Osteocyte (in vitro differentiated cells): ENCODE results near the gene DENND1A. TPM values are rescaled to one million over a fixed set of nuclear protein-coding genes. Genes with fewer than 3 reads are reported as not detected.

ENCODE experiments used
- DNase-seq: peaks from one replicate; pipeline ENCODE4 v3.0.0; 2021; ENCODE audit warnings: mixed read lengths; ENCODE audit not compliant: unreplicated experiment; ENCODE audit errors: extremely low spot score
- H3K27ac Mint-ChIP-seq: one replicate; pipeline ENCODE4 v1.8.0; 2021; ENCODE audit warnings: mild to moderate bottlenecking, mixed read lengths; ENCODE audit not compliant: unreplicated experiment
- H3K27me3 Mint-ChIP-seq: one replicate; pipeline ENCODE4 v1.8.0; 2021; ENCODE audit warnings: mixed read lengths; ENCODE audit not compliant: unreplicated experiment
- H3K36me3 Mint-ChIP-seq: one replicate; pipeline ENCODE4 v1.8.0; 2021; ENCODE audit warnings: mixed read lengths; ENCODE audit not compliant: unreplicated experiment
- H3K4me1 Mint-ChIP-seq: one replicate; pipeline ENCODE4 v1.8.0; 2021; ENCODE audit warnings: mixed read lengths; ENCODE audit not compliant: unreplicated experiment
- H3K4me3 Mint-ChIP-seq: one replicate; pipeline ENCODE4 v1.8.0; 2021; ENCODE audit warnings: mild to moderate bottlenecking, moderate library complexity, mixed read lengths; ENCODE audit not compliant: unreplicated experiment
- H3K9me3 Mint-ChIP-seq: one replicate; pipeline ENCODE4 v1.8.0; 2021; ENCODE audit warnings: mixed read lengths; ENCODE audit not compliant: unreplicated experiment
- total RNA-seq: library from RNA; stranded (reverse); gene quantifications from 2 replicates; pipeline ENCODE4 v1.2.1, GENCODE V29; 2021
- TF ChIP-seq, protein P1 (sequence below): fragments of 200-600 bp; sonication (generic); IDR thresholded peaks from 2 replicates; pipeline ENCODE4 v1.5.0; 2021; ENCODE audit warnings: antibody characterized with exemption, mild to moderate bottlenecking, moderate library complexity

DENND1A gene
- total RNA-seq, 1 donor from 2014 or later, result 19.8 TPM

DNA sequence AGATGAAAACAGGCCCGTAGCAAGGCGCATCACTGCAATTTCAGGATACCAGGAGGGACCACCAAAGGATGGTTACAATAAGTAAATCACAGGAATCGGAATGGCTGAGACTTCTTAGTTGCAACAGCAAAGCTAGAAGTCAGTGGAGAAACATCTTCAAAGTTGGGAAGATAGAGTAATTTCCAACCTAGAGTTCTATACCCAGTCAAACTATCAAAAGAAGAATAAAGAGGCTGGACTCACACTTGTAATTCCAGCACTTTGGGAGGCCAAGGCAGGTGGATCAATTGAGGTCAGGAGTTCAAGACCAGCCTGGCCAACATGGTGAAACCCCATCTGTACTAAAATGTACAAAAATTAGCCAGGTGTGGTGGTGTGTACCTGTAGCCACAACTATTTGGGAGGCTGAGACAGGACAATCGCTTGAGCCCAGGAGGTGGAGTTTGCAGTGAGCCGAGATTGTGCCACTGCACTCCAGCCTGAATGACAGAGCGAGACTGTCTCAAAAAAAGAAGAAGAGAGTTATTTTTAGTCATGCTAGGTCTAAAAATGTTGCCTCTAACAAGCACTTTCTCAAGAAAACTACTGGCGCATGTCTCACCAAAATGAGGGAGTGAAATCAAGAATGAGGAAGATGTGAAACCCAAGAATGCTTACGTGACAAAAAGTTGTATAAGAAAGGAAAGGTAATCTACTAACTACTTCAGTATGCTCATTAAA is 267.7 kb downstream of the DENND1A start:
- DNase-seq, result no peak
- H3K4me3 Mint-ChIP-seq, result no peak overlapping the region
- TF ChIP-seq, protein P1, sequence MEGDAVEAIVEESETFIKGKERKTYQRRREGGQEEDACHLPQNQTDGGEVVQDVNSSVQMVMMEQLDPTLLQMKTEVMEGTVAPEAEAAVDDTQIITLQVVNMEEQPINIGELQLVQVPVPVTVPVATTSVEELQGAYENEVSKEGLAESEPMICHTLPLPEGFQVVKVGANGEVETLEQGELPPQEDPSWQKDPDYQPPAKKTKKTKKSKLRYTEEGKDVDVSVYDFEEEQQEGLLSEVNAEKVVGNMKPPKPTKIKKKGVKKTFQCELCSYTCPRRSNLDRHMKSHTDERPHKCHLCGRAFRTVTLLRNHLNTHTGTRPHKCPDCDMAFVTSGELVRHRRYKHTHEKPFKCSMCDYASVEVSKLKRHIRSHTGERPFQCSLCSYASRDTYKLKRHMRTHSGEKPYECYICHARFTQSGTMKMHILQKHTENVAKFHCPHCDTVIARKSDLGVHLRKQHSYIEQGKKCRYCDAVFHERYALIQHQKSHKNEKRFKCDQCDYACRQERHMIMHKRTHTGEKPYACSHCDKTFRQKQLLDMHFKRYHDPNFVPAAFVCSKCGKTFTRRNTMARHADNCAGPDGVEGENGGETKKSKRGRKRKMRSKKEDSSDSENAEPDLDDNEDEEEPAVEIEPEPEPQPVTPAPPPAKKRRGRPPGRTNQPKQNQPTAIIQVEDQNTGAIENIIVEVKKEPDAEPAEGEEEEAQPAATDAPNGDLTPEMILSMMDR, result no peak
- H3K9me3 Mint-ChIP-seq, result peaks cover 24% of the 10 kb centered on the region
- H3K4me1 Mint-ChIP-seq, result no peaks in the 10 kb centered on the region
- no peaks in the 10 kb centered on the region for H3K27me3 Mint-ChIP-seq
- H3K27ac Mint-ChIP-seq, result no peak overlapping the region
- peaks cover 53% of the 10 kb centered on the region for H3K36me3 Mint-ChIP-seq

DNA sequence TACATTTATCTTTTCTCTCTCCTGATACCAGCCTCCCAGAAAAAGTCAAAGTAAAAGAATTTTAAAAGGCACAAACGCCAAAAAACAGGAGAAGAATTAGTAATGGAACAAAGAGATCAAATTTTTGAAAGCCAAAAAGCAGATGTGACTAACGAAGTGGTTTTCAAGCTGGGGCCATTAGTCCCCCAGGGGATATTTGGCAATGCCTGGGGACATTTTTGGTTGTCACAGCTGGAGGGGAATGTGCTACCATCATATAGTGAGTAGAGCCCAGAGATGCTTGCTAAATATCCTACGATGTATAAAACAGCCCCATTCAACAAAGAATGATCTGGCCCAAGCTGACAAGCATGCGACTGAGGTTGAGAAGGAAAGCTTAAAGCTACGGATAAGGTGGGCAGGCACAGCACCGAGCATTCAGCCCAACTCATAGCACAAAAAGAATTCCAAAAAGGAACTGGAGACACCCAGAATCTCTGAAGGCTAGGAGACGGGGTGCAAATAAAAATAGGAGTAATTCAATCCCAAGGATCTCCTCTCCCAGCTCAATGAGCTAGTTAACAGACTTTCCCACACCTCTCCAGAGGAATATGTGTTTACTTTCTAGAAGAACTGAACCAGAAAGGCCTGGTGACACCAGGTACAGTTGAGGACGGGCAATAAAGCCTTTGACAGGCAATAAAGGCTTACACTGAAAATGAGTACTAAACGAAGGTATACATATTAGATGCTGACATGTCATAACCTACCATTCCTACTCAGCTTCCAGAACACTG is 269.0 kb downstream of the DENND1A start:
- DNase-seq, result no peak
- peaks cover 47% of the 10 kb centered on the region for H3K36me3 Mint-ChIP-seq
- H3K27me3 Mint-ChIP-seq, result no peaks in the 10 kb centered on the region
- no peaks in the 10 kb centered on the region for H3K4me1 Mint-ChIP-seq
- TF ChIP-seq, protein P1, result no peak
- no peak overlapping the region for H3K27ac Mint-ChIP-seq
- H3K4me3 Mint-ChIP-seq, result no peak overlapping the region
- peaks cover 19% of the 10 kb centered on the region for H3K9me3 Mint-ChIP-seq

GRCh38 chr9:123659358-123659757 is 270.6 kb downstream of the DENND1A start:
- peaks cover 36% of the 10 kb centered on the region for H3K36me3 Mint-ChIP-seq
- DNase-seq, result no peak
- H3K27me3 Mint-ChIP-seq, result no peaks in the 10 kb centered on the region
- TF ChIP-seq, protein P1, result no peak
- no peaks in the 10 kb centered on the region for H3K4me1 Mint-ChIP-seq
- H3K27ac Mint-ChIP-seq, result no peak overlapping the region
- no peak overlapping the region for H3K4me3 Mint-ChIP-seq
- peaks cover 12% of the 10 kb centered on the region for H3K9me3 Mint-ChIP-seq

GRCh38 chr9:123658792-123659191 is 271.1 kb downstream of the DENND1A start:
- Mint-ChIP-seq H3K4me1 (no peaks in the 10 kb centered on the region), H3K27me3 (no peaks in the 10 kb centered on the region), H3K4me3 (no peak overlapping the region), H3K27ac (no peak overlapping the region), H3K36me3 (peaks cover 34% of the 10 kb centered on the region), H3K9me3 (peaks cover 9% of the 10 kb centered on the region)
- DNase-seq, result no peak
- TF ChIP-seq, protein P1, result no peak

- TF ChIP-seq, protein P1, result no peak
- peaks cover 29% of the 10 kb centered on the region for H3K36me3 Mint-ChIP-seq
- H3K9me3 Mint-ChIP-seq, result peaks cover 8% of the 10 kb centered on the region
- no peaks in the 10 kb centered on the region for H3K4me1 Mint-ChIP-seq
- no peak for DNase-seq
- no peaks in the 10 kb centered on the region for H3K27me3 Mint-ChIP-seq
- no peak overlapping the region for H3K4me3 Mint-ChIP-seq
- no peak overlapping the region for H3K27ac Mint-ChIP-seq
Measured at GRCh38 chr9:123657941-123658340, 272.0 kb downstream of the DENND1A start.
